WTC11 (cell line): ENCODE data around the gene TMEM116.
"Not testable (repeated sequence)": the region's sequence is repeated elsewhere in the genome, so short reads cannot be mapped to it uniquely, and the experiment has no call there.

Experiments
- ZNF121 ChIP-seq: sonication (generic); formaldehyde crosslinking; IDR thresholded peaks from 2 replicates; pipeline ENCODE4 v1.8.0; 2023; ENCODE audit warnings: missing genetic modification reagents
- TF ChIP-seq, protein P1 (sequence below): fragments of 200-600 bp; IDR thresholded peaks from 2 replicates; pipeline ENCODE4 v1.8.0; 2022; ENCODE audit warnings: antibody characterized with exemption

GRCh38 chr12:111959518-111959917 is 53.4 kb downstream of the TMEM116 start:
- TF ChIP-seq, protein P1, sequence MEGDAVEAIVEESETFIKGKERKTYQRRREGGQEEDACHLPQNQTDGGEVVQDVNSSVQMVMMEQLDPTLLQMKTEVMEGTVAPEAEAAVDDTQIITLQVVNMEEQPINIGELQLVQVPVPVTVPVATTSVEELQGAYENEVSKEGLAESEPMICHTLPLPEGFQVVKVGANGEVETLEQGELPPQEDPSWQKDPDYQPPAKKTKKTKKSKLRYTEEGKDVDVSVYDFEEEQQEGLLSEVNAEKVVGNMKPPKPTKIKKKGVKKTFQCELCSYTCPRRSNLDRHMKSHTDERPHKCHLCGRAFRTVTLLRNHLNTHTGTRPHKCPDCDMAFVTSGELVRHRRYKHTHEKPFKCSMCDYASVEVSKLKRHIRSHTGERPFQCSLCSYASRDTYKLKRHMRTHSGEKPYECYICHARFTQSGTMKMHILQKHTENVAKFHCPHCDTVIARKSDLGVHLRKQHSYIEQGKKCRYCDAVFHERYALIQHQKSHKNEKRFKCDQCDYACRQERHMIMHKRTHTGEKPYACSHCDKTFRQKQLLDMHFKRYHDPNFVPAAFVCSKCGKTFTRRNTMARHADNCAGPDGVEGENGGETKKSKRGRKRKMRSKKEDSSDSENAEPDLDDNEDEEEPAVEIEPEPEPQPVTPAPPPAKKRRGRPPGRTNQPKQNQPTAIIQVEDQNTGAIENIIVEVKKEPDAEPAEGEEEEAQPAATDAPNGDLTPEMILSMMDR = not testable (repeated sequence)
- TF ChIP-seq ZNF121 (CRISPR knock-in tag) = not testable (repeated sequence)
